GM18909 (cell line): ENCODE measurements around the gene ATAD3A.
"Not testable (repeated sequence)": the region's sequence is repeated elsewhere in the genome, so short reads cannot be mapped to it uniquely, and the experiment has no call there.

Experiments
- ATAC-seq: cut with Tn5 transposase; IDR thresholded peaks from one replicate; pipeline ENCODE4 v1.9.1; 2021; ENCODE audit warnings: mild to moderate bottlenecking; ENCODE audit not compliant: unreplicated experiment, poor library complexity

The ATAD3A gene

GRCh38 chr1:1551524-1552262, 39.7 kb downstream of the ATAD3A start:
- ATAC-seq: no peak

- no peak for ATAC-seq
Observed at GRCh38 chr1:1552263-1552639, 40.3 kb downstream of the ATAD3A start.

GRCh38 chr1:1553821-1554494, 42.0 kb downstream of the ATAD3A start:
- ATAC-seq: no peak

GRCh38 chr1:1554550-1554925, 42.6 kb downstream of the ATAD3A start:
- ATAC-seq: no peak

- ATAC-seq: no peak
Observed at GRCh38 chr1:1554926-1555915, 43.3 kb downstream of the ATAD3A start.

- no peak for ATAC-seq
Observed at GRCh38 chr1:1556505-1556904, 44.5 kb downstream of the ATAD3A start.

- ATAC-seq: not testable (repeated sequence)
Observed at GRCh38 chr1:1556961-1557360, 45.0 kb downstream of the ATAD3A start.

GRCh38 chr1:1557688-1558087, 45.7 kb downstream of the ATAD3A start:
- not testable (repeated sequence) for ATAC-seq

GRCh38 chr1:1558591-1558990, 46.6 kb downstream of the ATAD3A start:
- ATAC-seq: no peak

GRCh38 chr1:1559066-1559465, 47.1 kb downstream of the ATAD3A start:
- ATAC-seq: no peak

GRCh38 chr1:1560178-1560577, 48.2 kb downstream of the ATAD3A start:
- no peak for ATAC-seq

- ATAC-seq: no peak
Observed at GRCh38 chr1:1561801-1562470, 50.0 kb downstream of the ATAD3A start.

GRCh38 chr1:1562556-1563195, 50.7 kb downstream of the ATAD3A start:
- ATAC-seq: no peak

GRCh38 chr1:1563688-1564087, 51.7 kb downstream of the ATAD3A start:
- no peak for ATAC-seq

- no peak for ATAC-seq
Observed at GRCh38 chr1:1564268-1564667, 52.3 kb downstream of the ATAD3A start.

GRCh38 chr1:1565340-1565739, 53.4 kb downstream of the ATAD3A start:
- no peak for ATAC-seq

GRCh38 chr1:1567152-1567875, 55.4 kb downstream of the ATAD3A start:
- no peak for ATAC-seq

- no peak for ATAC-seq
Observed at GRCh38 chr1:1567891-1568291, 55.9 kb downstream of the ATAD3A start.

GRCh38 chr1:1569341-1569740, 57.4 kb downstream of the ATAD3A start:
- no peak for ATAC-seq
